ENCODE measurements around the gene SLCO4A1.
A peak's percentile ranks its signal among the peaks of the same experiment; 100 is the strongest.

Gene SLCO4A1

GRCh38 chr20:62700261-62700930 lies 58.1 kb downstream of the SLCO4A1 start:
- H2BK15ac ChIP-seq (ENCODE audit: low read depth, poor library complexity, severe bottlenecking), result no peak overlapping the region
- no peak overlapping the region for H3K23ac ChIP-seq (ENCODE audit: low read length in 2 of 2)
- DNase-seq, result no peak
- H2BK120ac ChIP-seq (ENCODE audit: low read depth, low read length), result no peak overlapping the region
- H2AFZ ChIP-seq (ENCODE audit: low read depth, low read length), result no peak overlapping the region
- no peak overlapping the region for H3K18ac ChIP-seq (ENCODE audit: low read depth in 1 of 2, low read length in 2 of 2)
- H3K4me3 ChIP-seq (ENCODE audit: insufficient read depth in 1 of 2, low read depth in 1 of 2, low read length in 2 of 2), result no peak overlapping the region
- H2AK5ac ChIP-seq (ENCODE audit: low read length, severe bottlenecking), result no peak overlapping the region
- H3K4ac ChIP-seq (ENCODE audit: low read depth in 1 of 2, low read length in 2 of 2), result no peak overlapping the region
- H3K27me3 ChIP-seq (ENCODE audit: control insufficient read depth in 1 of 2, insufficient read depth in 1 of 2, low read length in 2 of 2), result peaks cover 3 to 24% of the 10 kb centered on the region in 2 experiments
- 94% methylated on average over 18 of the region's 18 CpGs for WGBS
- H2BK12ac ChIP-seq (ENCODE audit: low read length in 2 of 2), result no peak overlapping the region
- H3K79me1 ChIP-seq (replicated peaks; ENCODE audit: low read length, poor library complexity, severe bottlenecking), result no peaks in the 10 kb centered on the region
- no peak overlapping the region for H3K9ac ChIP-seq (ENCODE audit: low read length)
- no peak overlapping the region for H4K91ac ChIP-seq (ENCODE audit: low read length)
- no peaks in the 10 kb centered on the region for H3K9me3 ChIP-seq (ENCODE audit: control insufficient read depth, low read length)
- no peak overlapping the region for H3K27ac ChIP-seq (ENCODE audit: low read length, poor library complexity, severe bottlenecking)
- H2BK5ac ChIP-seq (ENCODE audit: low read depth, low read length, poor library complexity, severe bottlenecking), result no peak overlapping the region
- H4K8ac ChIP-seq (ENCODE audit: low read length), result no peak overlapping the region
- no peak overlapping the region for H3K4me2 ChIP-seq (ENCODE audit: low read length, poor library complexity, severe bottlenecking)
- peaks cover 23% of the 10 kb centered on the region for H3K4me1 ChIP-seq (ENCODE audit: control insufficient read depth, insufficient read depth, low read depth, low read length)
- no peaks in the 10 kb centered on the region for H3K36me3 ChIP-seq (ENCODE audit: control insufficient read depth in 1 of 2, insufficient read depth in 2 of 2, low read depth in 1 of 2, low read length in 2 of 2)
- no peak overlapping the region for H3K14ac ChIP-seq (ENCODE audit: low read length in 2 of 2)

GRCh38 chr20:62701161-62702012 lies 59.1 kb downstream of the SLCO4A1 start:
- no peaks in the 10 kb centered on the region for H3K9me3 ChIP-seq (ENCODE audit: control insufficient read depth, low read length)
- H3K4ac ChIP-seq (ENCODE audit: low read depth in 1 of 2, low read length in 2 of 2), result no peak overlapping the region
- H3K27ac ChIP-seq (ENCODE audit: low read length, poor library complexity, severe bottlenecking), result no peak overlapping the region
- H3K9ac ChIP-seq (ENCODE audit: low read length), result no peak overlapping the region
- H3K27me3 ChIP-seq (ENCODE audit: control insufficient read depth in 1 of 2, insufficient read depth in 1 of 2, low read length in 2 of 2), result peaks cover 0 to 14% of the 10 kb centered on the region in 2 experiments
- H2BK15ac ChIP-seq (ENCODE audit: low read depth, poor library complexity, severe bottlenecking), result no peak overlapping the region
- no peak overlapping the region for H4K91ac ChIP-seq (ENCODE audit: low read length)
- H3K23ac ChIP-seq (ENCODE audit: low read length in 2 of 2), result no peak overlapping the region
- no peak overlapping the region for H2AFZ ChIP-seq (ENCODE audit: low read depth, low read length)
- no peak overlapping the region for H2AK5ac ChIP-seq (ENCODE audit: low read length, severe bottlenecking)
- peaks cover 23% of the 10 kb centered on the region for H3K4me1 ChIP-seq (ENCODE audit: control insufficient read depth, insufficient read depth, low read depth, low read length)
- no peak overlapping the region for H3K4me3 ChIP-seq (ENCODE audit: insufficient read depth in 1 of 2, low read depth in 1 of 2, low read length in 2 of 2)
- H3K14ac ChIP-seq (ENCODE audit: low read length in 2 of 2), result peak overlapping the region in 1 of 2 experiments; percentile 46
- WGBS, result 92% methylated on average over 24 of the region's 24 CpGs
- no peak overlapping the region for H2BK120ac ChIP-seq (ENCODE audit: low read depth, low read length)
- no peak overlapping the region for H4K8ac ChIP-seq (ENCODE audit: low read length)
- no peaks in the 10 kb centered on the region for H3K36me3 ChIP-seq (ENCODE audit: control insufficient read depth in 1 of 2, insufficient read depth in 2 of 2, low read depth in 1 of 2, low read length in 2 of 2)
- no peak overlapping the region for H3K18ac ChIP-seq (ENCODE audit: low read depth in 1 of 2, low read length in 2 of 2)
- no peak for DNase-seq
- H3K79me1 ChIP-seq (replicated peaks; ENCODE audit: low read length, poor library complexity, severe bottlenecking), result no peaks in the 10 kb centered on the region
- no peak overlapping the region for H3K4me2 ChIP-seq (ENCODE audit: low read length, poor library complexity, severe bottlenecking)
- H2BK12ac ChIP-seq (ENCODE audit: low read length in 2 of 2), result no peak overlapping the region
- no peak overlapping the region for H2BK5ac ChIP-seq (ENCODE audit: low read depth, low read length, poor library complexity, severe bottlenecking)

GRCh38 chr20:62702013-62702300 lies 59.7 kb downstream of the SLCO4A1 start:
- Histone ChIP-seq H2BK5ac (ENCODE audit: low read depth, low read length, poor library complexity, severe bottlenecking) (no peak overlapping the region), H3K36me3 (ENCODE audit: control insufficient read depth in 1 of 2, insufficient read depth in 2 of 2, low read depth in 1 of 2, low read length in 2 of 2) (no peaks in the 10 kb centered on the region), H3K27ac (ENCODE audit: low read length, poor library complexity, severe bottlenecking) (no peak overlapping the region), H4K8ac (ENCODE audit: low read length) (no peak overlapping the region), H2BK120ac (ENCODE audit: low read depth, low read length) (no peak overlapping the region), H2BK15ac (ENCODE audit: low read depth, poor library complexity, severe bottlenecking) (no peak overlapping the region), H3K4me1 (ENCODE audit: control insufficient read depth, insufficient read depth, low read depth, low read length) (peaks cover 23% of the 10 kb centered on the region), H3K79me1 (replicated peaks; ENCODE audit: low read length, poor library complexity, severe bottlenecking) (no peaks in the 10 kb centered on the region), H3K27me3 (ENCODE audit: control insufficient read depth in 1 of 2, insufficient read depth in 1 of 2, low read length in 2 of 2) (peaks cover 0 to 11% of the 10 kb centered on the region in 2 experiments), H3K4ac (ENCODE audit: low read depth in 1 of 2, low read length in 2 of 2) (no peak overlapping the region), H3K4me3 (ENCODE audit: insufficient read depth in 1 of 2, low read depth in 1 of 2, low read length in 2 of 2) (no peak overlapping the region), H3K9me3 (ENCODE audit: control insufficient read depth, low read length) (no peaks in the 10 kb centered on the region), H3K9ac (ENCODE audit: low read length) (no peak overlapping the region), H2AFZ (ENCODE audit: low read depth, low read length) (no peak overlapping the region), H3K14ac (ENCODE audit: low read length in 2 of 2) (no peak overlapping the region), H4K91ac (ENCODE audit: low read length) (no peak overlapping the region), H3K23ac (ENCODE audit: low read length in 2 of 2) (no peak overlapping the region), H2BK12ac (ENCODE audit: low read length in 2 of 2) (no peak overlapping the region), H3K4me2 (ENCODE audit: low read length, poor library complexity, severe bottlenecking) (no peak overlapping the region), H2AK5ac (ENCODE audit: low read length, severe bottlenecking) (no peak overlapping the region), H3K18ac (ENCODE audit: low read depth in 1 of 2, low read length in 2 of 2) (no peak overlapping the region)
- no peak for DNase-seq
- WGBS, result 86% methylated on average over 11 of the region's 11 CpGs

Data from mesenchymal stem cell (in vitro differentiated cells and primary cell).